Bronchial epithelial cell (primary cell): ENCODE data around the gene COLEC12. TPM values are rescaled to one million over a fixed set of nuclear protein-coding genes. Genes with fewer than 3 reads are reported as not detected.

Experiments used
- DNase-seq: peaks from one replicate; pipeline ENCODE4 v3.0.0-alpha.2; 2010; ENCODE audit warnings: low read depth
- FAIRE-seq: peaks from 2 replicates; lab custom pipeline; 2011; peaks lifted over from hg19 to GRCh38; lab: Jason Lieb, UNC
- H3K27me3 ChIP-seq: 2 replicates; pipeline ENCODE4 v1.5.1; 2011; ENCODE audit warnings: low read length; ENCODE audit not compliant: control insufficient read depth, insufficient read depth
- H3K36me3 ChIP-seq: 2 replicates; pipeline ENCODE4 v1.5.1; 2011; ENCODE audit warnings: low read length; ENCODE audit not compliant: control insufficient read depth, insufficient read depth
- H3K4me3 ChIP-seq: 2 replicates; pipeline ENCODE4 v1.5.1; 2011; ENCODE audit warnings: mild to moderate bottlenecking, low read depth, low read length, control low read depth
- total RNA-seq: library from RNA; depleted of rRNA; stranded (reverse); fragments of >200 nt; gene quantifications from 2 replicates; pipeline ENCODE4 v1.2.1, GENCODE V29; 2014
- TF ChIP-seq, protein P1 (sequence below): IDR thresholded peaks from 2 replicates; pipeline ENCODE4 v1.5.1; 2011; ENCODE audit warnings: mild to moderate bottlenecking, moderate library complexity, low read length, control low read depth, inconsistent platforms; ENCODE audit not compliant: insufficient read depth, severe bottlenecking

Gene COLEC12
- total RNA-seq, 1 donor from 2014 or later: 0.53 TPM

DNA sequence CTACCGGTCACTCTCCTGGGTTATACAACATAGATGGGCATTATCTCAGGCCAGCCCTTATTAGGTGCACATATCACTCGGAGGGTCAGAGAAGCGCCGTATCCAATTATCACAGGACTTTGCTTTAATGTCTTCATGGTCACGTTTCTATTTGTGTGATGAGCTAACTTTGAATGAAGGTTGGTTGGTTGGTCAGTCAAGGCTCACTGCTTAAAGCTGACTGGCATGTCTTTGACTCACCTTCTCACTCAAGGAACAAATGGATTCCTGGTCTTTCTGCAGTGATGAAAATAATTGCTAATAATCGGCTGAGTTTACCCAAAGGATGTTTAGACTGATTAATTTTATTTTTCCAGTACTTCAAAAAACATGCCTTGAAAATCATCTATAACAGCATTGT lies 39.7 kb downstream of the COLEC12 start:
- TF ChIP-seq, protein P1, sequence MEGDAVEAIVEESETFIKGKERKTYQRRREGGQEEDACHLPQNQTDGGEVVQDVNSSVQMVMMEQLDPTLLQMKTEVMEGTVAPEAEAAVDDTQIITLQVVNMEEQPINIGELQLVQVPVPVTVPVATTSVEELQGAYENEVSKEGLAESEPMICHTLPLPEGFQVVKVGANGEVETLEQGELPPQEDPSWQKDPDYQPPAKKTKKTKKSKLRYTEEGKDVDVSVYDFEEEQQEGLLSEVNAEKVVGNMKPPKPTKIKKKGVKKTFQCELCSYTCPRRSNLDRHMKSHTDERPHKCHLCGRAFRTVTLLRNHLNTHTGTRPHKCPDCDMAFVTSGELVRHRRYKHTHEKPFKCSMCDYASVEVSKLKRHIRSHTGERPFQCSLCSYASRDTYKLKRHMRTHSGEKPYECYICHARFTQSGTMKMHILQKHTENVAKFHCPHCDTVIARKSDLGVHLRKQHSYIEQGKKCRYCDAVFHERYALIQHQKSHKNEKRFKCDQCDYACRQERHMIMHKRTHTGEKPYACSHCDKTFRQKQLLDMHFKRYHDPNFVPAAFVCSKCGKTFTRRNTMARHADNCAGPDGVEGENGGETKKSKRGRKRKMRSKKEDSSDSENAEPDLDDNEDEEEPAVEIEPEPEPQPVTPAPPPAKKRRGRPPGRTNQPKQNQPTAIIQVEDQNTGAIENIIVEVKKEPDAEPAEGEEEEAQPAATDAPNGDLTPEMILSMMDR: no peak
- Histone ChIP-seq H3K4me3 (no peak overlapping the region), H3K27me3 (no peaks in the 10 kb centered on the region), H3K36me3 (no peaks in the 10 kb centered on the region)
- DNase-seq: no peak
- FAIRE-seq: no peak

GRCh38 chr18:459814-460593 lies 40.5 kb downstream of the COLEC12 start:
- Histone ChIP-seq H3K36me3 (no peaks in the 10 kb centered on the region), H3K4me3 (no peak overlapping the region), H3K27me3 (no peaks in the 10 kb centered on the region)
- TF ChIP-seq, protein P1: no peak
- DNase-seq (no peak), FAIRE-seq (no peak)

DNA sequence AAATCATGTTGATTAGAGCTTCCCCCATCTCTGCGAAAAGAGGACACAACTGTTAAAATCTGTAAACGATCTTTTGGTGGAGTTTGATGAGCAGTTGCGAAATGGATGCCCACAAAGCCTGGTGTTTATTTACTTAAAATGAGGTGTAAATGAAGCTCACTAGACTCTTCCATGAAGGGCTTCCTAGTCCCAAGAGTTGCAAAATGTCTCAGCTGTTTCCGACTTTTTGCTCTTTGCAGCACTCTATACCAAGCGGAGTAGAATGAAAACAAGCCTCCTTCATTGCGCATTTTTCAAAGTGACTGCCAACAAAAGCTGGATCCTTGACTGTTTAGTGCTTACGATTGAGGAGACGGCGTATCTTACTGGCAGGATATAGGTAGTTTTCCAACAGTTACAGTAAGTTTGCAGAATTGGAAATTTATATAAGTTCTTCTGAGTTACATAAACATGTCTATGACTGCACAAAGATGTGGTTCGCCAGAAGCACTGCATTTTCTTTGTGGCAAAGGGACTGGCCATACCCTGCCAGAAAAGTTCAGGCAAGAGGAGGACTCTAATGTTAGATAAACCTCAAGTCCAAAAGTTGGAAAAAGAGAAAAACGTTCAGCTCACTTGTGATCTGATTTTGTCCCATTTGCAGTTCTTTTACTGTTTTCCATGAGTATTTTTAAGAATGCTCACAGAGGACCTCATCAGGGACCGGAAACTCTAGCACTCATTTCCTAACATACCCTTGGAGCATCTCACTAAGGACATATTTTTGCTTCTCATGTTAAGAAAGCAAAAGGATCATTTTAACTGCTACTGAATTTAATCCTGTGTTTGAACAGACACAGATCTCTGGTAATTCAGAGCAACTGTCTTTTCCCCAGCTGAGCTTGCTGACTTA lies 42.7 kb downstream of the COLEC12 start:
- no peak overlapping the region for H3K4me3 ChIP-seq
- no peaks in the 10 kb centered on the region for H3K27me3 ChIP-seq
- no peak for DNase-seq
- no peaks in the 10 kb centered on the region for H3K36me3 ChIP-seq
- no peak for FAIRE-seq
- TF ChIP-seq, protein P1: no peak

GRCh38 chr18:457140-457519 lies 43.4 kb downstream of the COLEC12 start:
- FAIRE-seq: no peak
- Histone ChIP-seq H3K36me3 (no peaks in the 10 kb centered on the region), H3K27me3 (no peaks in the 10 kb centered on the region), H3K4me3 (no peak overlapping the region)
- TF ChIP-seq, protein P1: no peak
- DNase-seq: no peak

GRCh38 chr18:456361-457139 lies 44.0 kb downstream of the COLEC12 start:
- no peak for DNase-seq
- Histone ChIP-seq H3K4me3 (no peak overlapping the region), H3K27me3 (no peaks in the 10 kb centered on the region), H3K36me3 (no peaks in the 10 kb centered on the region)
- TF ChIP-seq, protein P1: no peak
- no peak for FAIRE-seq
